MM.1S (cell line): ENCODE data around the gene NHLH2.

Source experiments
- DNase-seq: peaks from one replicate; pipeline ENCODE4 v3.0.0-alpha.2; 2015
- H2AFZ ChIP-seq: fragments of 300-600 bp; sonication (generic); 2 replicates; pipeline ENCODE4 v1.6.0; 2016; ENCODE audit warnings: antibody characterized with exemption, low read length
- H3F3A ChIP-seq: fragments of 300-600 bp; sonication (generic); 2 replicates; pipeline ENCODE4 v1.6.1; 2016; ENCODE audit warnings: mild to moderate bottlenecking, antibody characterized with exemption, low read length, moderate library complexity, mixed read lengths; ENCODE audit not compliant: insufficient read depth
- H3K27ac ChIP-seq: fragments of 300-600 bp; sonication (generic); 2 replicates; pipeline ENCODE4 v1.5.1; 2016; ENCODE audit warnings: mild to moderate bottlenecking, low read length
- H3K27me3 ChIP-seq: fragments of 300-600 bp; sonication (generic); replicated peaks from 2 replicates; pipeline ENCODE4 v1.6.0; 2016; ENCODE audit warnings: low read length; ENCODE audit not compliant: insufficient read depth
- H3K36me3 ChIP-seq: fragments of 300-600 bp; sonication (generic); replicated peaks from 2 replicates; pipeline ENCODE4 v1.6.1; 2016; ENCODE audit warnings: mild to moderate bottlenecking, low read length, mixed read lengths; ENCODE audit not compliant: insufficient read depth
- H3K4me1 ChIP-seq: fragments of 300-600 bp; sonication (generic); 2 replicates; pipeline ENCODE4 v1.6.1; 2016; ENCODE audit warnings: low read length, mixed read lengths
- H3K4me2 ChIP-seq: fragments of 300-600 bp; sonication (generic); 2 replicates; pipeline ENCODE4 v1.6.0; 2016; ENCODE audit warnings: low read depth, low read length
- H3K4me3 ChIP-seq: fragments of 300-600 bp; sonication (generic); 2 replicates; pipeline ENCODE4 v1.5.1; 2016; ENCODE audit warnings: low read length, mixed read lengths
- H3K79me2 ChIP-seq: fragments of 300-600 bp; sonication (generic); 2 replicates; pipeline ENCODE4 v1.6.1; 2016; ENCODE audit warnings: mixed run types, low read length, mixed read lengths
- H3K9ac ChIP-seq: fragments of 300-600 bp; sonication (generic); 2 replicates; pipeline ENCODE4 v1.6.1; 2016; ENCODE audit warnings: low read length, mixed read lengths
- H3K9me2 ChIP-seq: fragments of 300-600 bp; sonication (generic); replicated peaks from 2 replicates; pipeline ENCODE4 v1.6.1; 2016; ENCODE audit warnings: mild to moderate bottlenecking, low read length, mixed read lengths; ENCODE audit not compliant: insufficient read depth
- H3K9me3 ChIP-seq: fragments of 300-600 bp; sonication (generic); replicated peaks from 2 replicates; pipeline ENCODE4 v1.6.1; 2016; ENCODE audit warnings: mild to moderate bottlenecking, low read length, mixed read lengths; ENCODE audit not compliant: insufficient read depth
- H4K20me1 ChIP-seq: fragments of 300-600 bp; sonication (generic); 2 replicates; pipeline ENCODE4 v1.6.1; 2016; ENCODE audit warnings: mild to moderate bottlenecking, low read length, moderate library complexity, mixed read lengths; ENCODE audit not compliant: insufficient read depth
- CTCF ChIP-seq: fragments of 300-600 bp; sonication (generic); IDR thresholded peaks from 2 replicates; pipeline ENCODE4 v1.5.1; 2016; ENCODE audit warnings: antibody characterized with exemption, low read length, mixed read lengths
- EZH2 ChIP-seq: fragments of 300-600 bp; sonication (generic); optimal IDR thresholded peaks from 2 replicates; pipeline ENCODE3; 2017; ENCODE audit warnings: low read depth, mild to moderate bottlenecking, antibody characterized with exemption, low read length, mixed read lengths
- EZH2phosphoT487 ChIP-seq: fragments of 300-600 bp; sonication (generic); IDR thresholded peaks from 2 replicates; pipeline ENCODE4 v1.6.1; 2018; ENCODE audit warnings: antibody characterized with exemption, low read length

Gene NHLH2

GRCh38 chr1:115790356-115790755, 50.6 kb downstream of the NHLH2 start:
- no peaks in the 10 kb centered on the region for H3K4me1 ChIP-seq
- H2AFZ ChIP-seq = no peak overlapping the region
- no peak overlapping the region for H3K9ac ChIP-seq
- H3F3A ChIP-seq = no peaks in the 10 kb centered on the region
- DNase-seq = no peak
- no peak overlapping the region for H3K4me2 ChIP-seq
- H3K27me3 ChIP-seq = no peaks in the 10 kb centered on the region
- no peaks in the 10 kb centered on the region for H3K9me2 ChIP-seq
- TF ChIP-seq EZH2phosphoT487 (no peak), CTCF (no peak), EZH2 (no peak)
- H4K20me1 ChIP-seq = no peaks in the 10 kb centered on the region
- no peak overlapping the region for H3K27ac ChIP-seq
- H3K9me3 ChIP-seq = no peaks in the 10 kb centered on the region
- no peaks in the 10 kb centered on the region for H3K36me3 ChIP-seq
- H3K4me3 ChIP-seq = no peak overlapping the region
- no peaks in the 10 kb centered on the region for H3K79me2 ChIP-seq
